Measurements from ENCODE around the gene AFF3.
"Not testable (repeated sequence)": the region's sequence is repeated elsewhere in the genome, so short reads cannot be mapped to it uniquely, and the experiment has no call there.

AFF3 gene

DNA sequence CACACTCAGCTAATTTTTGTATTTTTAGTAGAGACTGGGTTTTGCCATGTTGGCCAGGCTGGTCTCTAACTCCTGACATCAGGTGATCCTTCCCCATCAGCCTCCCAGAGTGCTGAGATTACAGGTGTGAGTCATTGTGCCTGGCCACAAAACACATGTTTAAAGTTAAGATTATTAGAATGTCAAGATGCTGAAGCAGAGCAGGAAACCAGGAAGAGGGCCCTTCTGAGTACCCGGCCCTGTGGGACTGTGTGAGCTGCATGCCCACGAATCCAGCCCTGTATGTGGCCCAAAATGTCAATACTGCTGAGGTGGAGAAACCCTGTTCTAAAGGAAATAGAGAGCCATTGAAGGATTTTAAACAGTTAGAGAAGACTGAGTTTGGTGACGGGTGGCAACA is 621.6 kb downstream of the AFF3 start:
- DNase-seq (ENCODE audit: low read depth in 2 of 2, low spot score in 1 of 2), result no peak

GRCh38 chr2:99520195-99520594 is 622.2 kb downstream of the AFF3 start:
- DNase-seq (ENCODE audit: low read depth in 2 of 2, low spot score in 1 of 2), result no peak

GRCh38 chr2:99514357-99514756 is 628.0 kb downstream of the AFF3 start:
- no peak for DNase-seq (ENCODE audit: low read depth in 2 of 2, low spot score in 1 of 2)

DNA sequence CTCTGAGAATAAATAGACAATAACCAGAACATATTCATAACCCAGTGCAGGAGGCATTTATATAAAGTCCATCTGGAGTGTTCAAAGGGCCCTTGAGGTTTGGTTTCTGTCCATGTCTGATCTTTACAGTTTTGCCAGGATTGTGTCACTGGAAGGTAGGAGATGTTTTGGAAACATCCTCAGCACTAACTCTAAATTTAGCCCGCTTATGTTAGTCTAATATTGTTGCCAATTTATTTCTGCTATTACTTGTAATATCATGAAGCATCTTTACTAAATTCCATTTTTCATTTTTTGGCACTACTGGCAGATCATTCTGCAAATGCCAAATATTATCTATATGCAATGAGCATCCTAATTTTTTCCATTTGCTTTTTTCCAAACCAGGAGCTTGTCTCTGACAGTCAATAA is 630.2 kb downstream of the AFF3 start:
- DNase-seq (ENCODE audit: low read depth in 2 of 2, low spot score in 1 of 2), result no peak

GRCh38 chr2:99509387-99509786 is 633.0 kb downstream of the AFF3 start:
- DNase-seq (ENCODE audit: low read depth in 2 of 2, low spot score in 1 of 2), result no peak

GRCh38 chr2:99507937-99508818 is 634.2 kb downstream of the AFF3 start:
- DNase-seq (ENCODE audit: low read depth in 2 of 2, low spot score in 1 of 2), result no peak

DNA sequence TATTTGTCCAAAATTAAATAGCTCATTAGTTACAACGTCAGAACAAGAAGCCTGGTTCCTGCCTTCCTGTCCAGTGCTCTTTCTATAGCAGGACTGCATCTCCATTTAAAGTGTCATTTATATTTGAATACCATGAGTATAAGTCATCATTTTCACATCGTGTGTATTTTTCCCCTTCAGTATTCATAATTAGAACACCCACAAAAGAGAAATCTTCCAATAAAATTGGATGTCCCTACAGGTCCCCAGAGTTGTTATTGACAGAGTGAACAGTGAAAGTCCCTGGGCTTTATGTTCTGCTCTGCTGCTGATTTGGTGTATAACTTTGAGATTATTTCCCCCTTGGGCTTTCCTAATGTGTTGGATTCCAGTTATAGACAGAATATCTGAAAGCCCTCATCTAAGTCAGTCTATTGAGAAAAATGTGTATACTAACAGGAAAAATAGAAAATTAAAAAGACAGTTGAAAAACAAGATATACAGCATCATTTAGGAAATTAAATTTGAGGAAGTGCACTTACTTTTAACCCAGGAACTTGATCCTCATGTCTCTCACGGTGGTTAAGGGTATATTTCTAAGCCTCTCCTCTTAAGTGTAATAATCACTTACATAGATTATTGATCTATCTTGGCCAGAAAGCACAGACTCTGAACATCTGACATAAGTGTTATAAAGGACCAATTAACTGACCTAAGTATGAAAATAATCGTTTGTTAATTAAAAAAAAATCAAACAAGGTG is 637.4 kb downstream of the AFF3 start:
- no peak for DNase-seq (ENCODE audit: low read depth in 2 of 2, low spot score in 1 of 2)

- DNase-seq (ENCODE audit: low read depth in 2 of 2, low spot score in 1 of 2), result not testable (repeated sequence)
These were observed 638.6 kb downstream of the AFF3 start for GRCh38 chr2:99503662-99504416.

- no peak for DNase-seq (ENCODE audit: low read depth in 2 of 2, low spot score in 1 of 2)
These were observed 646.4 kb downstream of the AFF3 start for GRCh38 chr2:99496021-99496420.

All from stimulated activated CD8-positive, alpha-beta memory T cell treated with anti-CD3 and anti-CD28 coated beads, Interleukin-4, amount 100 ng/mL, for 1 hour (primary cell).